ENCODE data around the gene PIK3C2A. TPM values are rescaled to one million over a fixed set of nuclear protein-coding genes. Genes with fewer than 3 reads are reported as not detected.

Gene PIK3C2A
- total RNA-seq, 1 experiment from 2014 or later, result 13.6 TPM

DNA sequence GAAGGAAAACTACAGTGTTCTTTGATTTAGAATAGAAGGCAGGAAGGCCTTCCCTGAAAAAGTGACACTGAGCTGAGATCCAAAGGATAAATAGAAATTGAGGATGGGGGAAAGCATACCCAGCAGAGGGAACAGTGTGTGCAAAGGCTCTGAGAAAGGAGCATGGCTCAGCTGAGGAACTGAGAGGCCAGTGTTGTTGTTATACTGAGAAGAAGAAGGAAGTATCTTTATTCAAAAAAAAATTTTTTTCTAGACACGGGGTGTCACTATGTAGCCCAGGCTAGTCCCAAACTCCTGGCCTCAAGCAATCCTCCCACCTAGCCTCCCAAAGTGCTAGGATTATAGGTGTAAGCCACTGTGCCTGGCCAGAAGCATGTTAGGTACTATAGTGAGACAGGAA is 3.5 kb upstream of the PIK3C2A start:
- no peak for DNase-seq (ENCODE audit: low read depth)

DNA sequence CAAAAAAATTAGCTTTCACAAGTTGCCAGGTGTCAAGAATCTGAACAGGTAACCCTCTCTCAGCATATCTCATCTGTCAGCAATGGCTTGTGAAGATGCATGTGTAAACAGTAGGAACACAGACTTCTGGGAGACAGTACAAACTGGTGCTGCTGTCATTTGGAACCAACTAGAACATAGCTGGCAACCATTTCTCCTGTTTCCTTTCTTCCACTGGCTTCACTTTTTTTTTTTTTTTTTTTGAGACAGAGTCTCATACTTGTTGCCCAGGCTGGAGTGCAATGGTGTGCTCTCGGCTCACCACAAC is 2.1 kb upstream of the PIK3C2A start:
- no peak for DNase-seq (ENCODE audit: low read depth)

DNA sequence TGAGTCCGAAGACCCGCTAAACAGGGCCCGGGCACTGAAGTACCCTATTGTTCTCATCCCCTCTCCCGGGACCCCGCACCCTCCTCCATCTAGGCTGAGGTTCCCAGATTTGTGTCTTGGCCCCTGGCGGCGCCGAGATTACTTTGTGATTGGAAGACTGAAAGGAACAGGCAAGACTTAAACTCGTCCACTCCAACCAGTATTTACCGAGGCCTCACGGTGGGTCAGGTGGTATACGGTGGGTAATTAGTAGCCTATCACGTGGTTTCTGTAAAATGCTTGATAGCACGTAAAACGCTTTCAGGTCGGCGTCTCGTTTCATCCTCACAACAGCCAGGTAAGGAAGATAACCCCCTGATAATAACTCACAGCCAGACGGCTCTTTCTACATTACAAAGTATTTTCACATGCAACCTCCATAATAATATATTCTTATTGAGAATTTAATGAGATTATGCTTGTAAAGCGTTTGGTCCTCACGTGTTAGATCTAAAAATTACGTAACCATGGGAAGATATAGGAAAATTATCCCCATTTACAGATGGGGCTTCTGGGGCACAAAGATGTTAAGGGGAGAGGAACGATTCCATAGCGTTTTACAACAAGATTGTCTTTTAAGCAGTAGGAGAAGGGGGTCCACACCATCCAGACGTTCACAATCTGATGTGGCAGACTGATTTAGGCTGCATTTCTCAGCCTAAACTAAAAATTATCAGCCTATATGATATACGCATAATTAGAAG is 642 bp upstream of the PIK3C2A start:
- DNase-seq (ENCODE audit: low read depth), result no peak

DNA sequence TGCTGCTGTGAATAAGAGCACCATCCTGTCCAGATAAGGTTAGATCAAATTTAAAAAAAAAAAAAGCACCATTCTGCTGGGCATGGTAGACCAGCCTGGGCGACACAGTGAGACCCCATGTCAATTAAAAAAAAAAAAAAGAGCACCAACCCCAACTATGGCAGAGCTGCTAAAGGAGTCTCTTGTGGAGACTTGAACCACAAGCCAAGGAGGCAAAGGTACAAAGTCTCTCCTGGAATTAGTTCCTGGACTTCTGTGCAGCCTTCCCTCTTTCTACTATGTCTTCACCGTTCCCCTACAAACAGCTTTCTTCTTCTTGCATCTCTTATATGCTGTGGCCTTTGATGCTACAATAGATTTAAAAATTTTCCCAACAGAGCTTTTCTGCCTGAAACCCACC is 1.3 kb downstream of the PIK3C2A start:
- DNase-seq (ENCODE audit: low read depth), result no peak

DNA sequence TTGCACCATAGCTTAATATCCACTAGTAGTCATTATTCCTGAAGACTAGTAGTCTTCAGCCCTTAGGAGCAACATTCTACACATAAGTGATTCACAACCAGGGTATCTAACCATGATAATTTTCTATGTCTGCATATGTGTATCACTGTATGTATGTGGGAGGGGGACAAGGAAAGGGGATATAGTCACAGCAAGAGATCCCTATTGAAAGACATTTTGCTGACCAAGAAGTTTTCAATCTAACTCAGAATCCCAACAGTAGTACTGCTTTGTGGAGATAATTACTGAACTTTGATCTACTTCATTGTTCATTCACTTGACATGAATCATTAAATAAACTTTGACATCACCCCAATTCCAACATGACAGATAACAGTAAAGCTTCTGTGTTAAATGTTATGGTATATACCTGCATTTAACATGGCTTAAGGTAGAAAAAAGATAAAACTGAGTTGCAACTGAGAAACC is 10.3 kb downstream of the PIK3C2A start:
- peak; percentile 61 for DNase-seq (ENCODE audit: low read depth)

DNA sequence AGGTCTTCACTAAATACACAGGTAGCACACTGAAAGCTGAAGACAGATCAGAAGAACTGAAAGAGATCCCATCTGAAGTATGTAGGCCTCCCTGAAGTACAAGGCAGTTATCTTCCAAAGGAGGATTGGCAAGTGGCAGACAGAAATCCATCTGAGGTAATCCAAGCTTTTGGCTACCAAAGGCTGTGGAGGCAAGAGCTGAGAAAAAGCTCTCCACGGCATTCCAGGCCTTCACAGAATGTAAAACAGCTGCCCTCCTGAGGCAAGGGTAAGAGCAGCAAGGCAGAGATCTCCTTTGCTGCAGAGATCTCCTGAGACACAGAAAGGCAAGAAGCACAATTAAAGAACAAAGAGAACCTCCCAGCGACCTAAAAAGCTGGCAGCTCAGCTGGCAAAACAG is 19.1 kb downstream of the PIK3C2A start:
- DNase-seq (ENCODE audit: low read depth), result no peak

DNA sequence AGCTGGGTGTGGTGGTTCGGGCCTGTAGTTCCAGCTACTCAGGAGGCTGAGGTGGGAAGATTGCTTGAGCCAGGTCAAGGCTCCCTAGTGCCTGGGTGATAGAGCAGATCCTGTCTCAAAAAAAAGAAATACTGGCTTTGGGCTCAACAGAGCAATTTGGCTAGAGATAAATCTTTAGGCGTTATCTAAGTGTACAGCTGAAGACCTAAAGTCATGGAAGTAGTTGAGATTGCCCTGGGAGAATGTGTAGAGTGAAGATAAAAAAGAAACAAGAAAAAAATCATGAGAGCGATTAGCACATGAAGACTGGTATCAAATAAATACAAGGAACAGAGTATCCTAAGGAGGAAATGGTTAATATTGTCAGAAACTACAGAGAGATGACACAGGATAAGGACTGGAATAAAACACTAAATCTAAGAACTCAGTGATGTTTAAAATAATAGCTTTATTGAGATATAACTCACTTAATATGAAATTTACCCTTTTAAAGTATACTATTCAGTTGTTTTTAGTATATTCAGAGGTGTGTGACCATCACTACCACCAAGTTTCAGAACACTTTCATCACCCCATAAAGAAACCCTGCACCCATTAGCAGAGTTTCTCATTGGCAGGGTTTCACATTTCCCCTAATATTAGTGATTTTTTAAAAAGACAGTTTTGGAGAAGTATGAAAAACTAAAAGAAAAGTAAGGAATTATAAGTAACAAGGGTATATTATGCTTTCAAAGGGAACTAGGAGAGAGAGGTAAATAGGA is 20.7 kb downstream of the PIK3C2A start:
- no peak for DNase-seq (ENCODE audit: low read depth)

DNA sequence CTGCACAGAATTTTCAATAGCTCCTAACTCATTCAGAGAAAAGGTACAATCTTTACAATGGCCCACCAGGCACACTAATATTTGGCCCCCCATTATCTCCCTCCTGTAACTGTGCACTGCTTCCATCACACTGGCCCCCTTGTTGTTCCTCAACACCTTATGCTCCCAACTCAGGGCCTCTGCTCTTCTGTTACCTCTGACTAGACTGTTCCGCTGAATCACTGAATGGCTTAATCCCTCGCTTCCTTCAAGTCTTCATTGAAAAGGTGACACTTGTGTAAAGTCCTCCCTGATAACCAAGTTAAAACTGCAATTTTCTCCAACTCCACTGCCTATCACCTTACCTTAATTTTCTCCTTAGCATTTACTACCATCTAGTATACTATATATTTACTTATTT is 21.8 kb downstream of the PIK3C2A start:
- DNase-seq (ENCODE audit: low read depth), result no peak

DNA sequence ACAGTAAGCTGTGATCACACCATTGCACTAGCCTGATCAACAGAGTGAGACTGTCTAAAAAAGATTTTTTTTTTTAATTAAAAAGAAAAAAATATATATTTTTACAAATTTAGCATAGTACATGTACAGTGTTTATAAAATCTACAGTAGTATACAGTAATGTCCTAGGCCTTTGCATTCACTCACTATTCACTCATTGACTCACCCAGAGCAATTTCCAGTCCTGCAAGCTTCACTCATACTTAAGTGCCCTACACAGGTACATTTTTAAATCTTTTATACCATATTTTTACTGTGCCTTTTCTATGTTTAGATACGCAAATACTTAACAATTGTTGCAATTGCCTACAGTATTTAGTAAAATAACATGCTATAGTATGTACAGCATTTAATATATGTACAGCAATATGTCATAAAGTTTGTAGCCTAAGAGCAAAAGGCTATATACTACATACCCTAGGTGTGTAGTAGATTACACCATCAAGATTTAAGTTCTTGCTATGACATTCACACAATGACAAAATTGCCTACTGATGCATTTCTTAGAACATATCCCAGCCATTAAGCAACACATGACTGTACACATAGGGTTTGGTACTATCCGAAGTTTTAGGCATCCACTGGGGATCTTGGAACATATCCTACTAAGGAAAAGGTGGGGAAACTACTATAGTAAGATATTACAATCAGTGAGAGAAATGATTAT is 22.8 kb downstream of the PIK3C2A start:
- no peak for DNase-seq (ENCODE audit: low read depth)

DNA sequence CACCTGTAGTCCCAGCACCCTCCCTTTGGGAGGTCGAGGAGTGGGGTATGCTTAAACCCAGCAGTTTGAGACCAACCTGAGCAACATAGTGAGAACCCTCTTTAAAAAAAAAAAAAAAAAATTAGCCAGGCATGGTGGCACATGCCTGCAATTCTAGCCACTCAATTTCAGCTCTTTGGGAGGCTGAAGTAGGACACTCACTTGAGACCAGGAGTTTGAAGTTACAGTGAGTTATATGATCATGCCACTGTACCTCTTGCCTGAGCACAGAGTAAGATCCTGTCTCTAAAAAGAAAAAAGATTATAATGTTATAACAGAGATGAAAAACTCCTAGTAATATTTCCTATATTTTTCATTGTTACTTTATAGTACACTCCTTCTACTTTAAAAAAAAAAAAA is 23.9 kb downstream of the PIK3C2A start:
- DNase-seq (ENCODE audit: low read depth), result no peak

DNA sequence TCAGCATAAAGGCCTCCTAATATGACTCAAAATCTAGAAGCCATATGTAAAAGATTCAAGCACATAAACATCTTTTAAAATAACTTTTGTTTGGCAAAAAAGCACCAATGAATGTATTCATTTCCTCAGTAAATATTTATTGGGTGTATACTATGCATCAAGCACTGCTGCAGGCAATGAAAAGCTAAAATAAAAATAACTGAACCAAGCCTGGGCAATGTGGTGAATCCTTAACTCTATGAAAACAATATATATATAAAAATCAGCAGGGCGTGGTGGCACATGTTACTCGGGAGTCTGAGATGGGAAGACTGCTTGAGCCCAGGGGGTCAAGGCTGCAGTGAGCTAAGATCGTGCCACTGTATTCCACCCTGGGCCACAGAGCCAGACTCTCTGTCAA is 27.8 kb downstream of the PIK3C2A start:
- DNase-seq (ENCODE audit: low read depth), result no peak

DNA sequence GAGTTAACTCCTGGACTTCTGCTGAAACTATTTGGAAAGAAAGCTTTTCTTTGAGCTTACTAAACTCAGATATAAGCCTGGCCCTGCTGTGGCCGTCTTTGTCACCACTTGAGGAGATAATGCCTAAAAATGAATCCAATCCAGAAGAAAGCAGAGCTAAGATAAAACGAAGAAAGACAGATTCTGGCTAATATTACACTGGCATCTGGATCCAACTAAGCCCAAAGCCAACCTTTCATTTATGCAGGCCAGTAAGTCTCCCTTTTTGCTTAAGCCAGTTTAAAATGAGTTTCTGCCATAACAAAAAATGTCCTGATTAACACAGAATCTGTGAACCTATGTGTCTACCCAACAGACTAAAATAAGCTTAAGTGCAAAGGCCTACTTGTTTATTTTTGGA is 34.5 kb downstream of the PIK3C2A start:
- no peak for DNase-seq (ENCODE audit: low read depth)

DNA sequence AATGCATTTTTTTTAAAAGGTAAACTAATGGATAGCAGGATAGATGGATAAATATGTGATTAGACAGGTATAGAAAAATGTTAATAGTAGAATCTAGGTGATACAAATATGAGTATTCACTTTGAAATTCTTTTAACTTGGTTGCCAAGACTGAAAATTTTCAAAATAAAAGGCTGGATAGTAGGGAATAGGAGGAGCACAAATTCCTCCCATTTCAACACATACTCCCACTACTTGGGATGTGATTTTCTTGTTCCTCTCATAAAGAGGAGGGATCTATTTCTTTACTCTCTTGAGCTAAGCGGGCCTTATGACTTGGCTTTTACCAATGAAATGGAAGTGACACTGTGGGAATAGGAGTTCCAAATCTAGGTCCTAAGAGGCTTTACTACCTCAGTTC is 35.9 kb downstream of the PIK3C2A start:
- no peak for DNase-seq (ENCODE audit: low read depth)

DNA sequence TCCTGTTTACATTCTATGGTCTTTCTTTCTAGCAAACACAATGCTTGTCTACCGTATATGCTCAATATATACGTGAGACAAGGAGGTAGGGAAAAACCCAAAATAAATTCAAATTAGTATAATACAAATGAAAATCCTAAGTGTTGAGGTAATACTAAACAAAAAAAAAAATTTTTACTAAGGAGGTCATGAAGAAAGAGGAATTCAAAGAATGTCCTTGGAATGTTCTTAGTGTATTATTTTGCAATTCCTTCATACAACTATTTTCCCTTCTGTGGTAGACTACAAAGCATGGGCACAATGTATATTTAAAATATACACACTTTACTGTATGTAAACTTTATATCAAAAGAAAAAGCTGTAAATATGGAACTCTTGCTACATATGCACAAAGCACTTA is 36.4 kb downstream of the PIK3C2A start:
- no peak for DNase-seq (ENCODE audit: low read depth)

DNA sequence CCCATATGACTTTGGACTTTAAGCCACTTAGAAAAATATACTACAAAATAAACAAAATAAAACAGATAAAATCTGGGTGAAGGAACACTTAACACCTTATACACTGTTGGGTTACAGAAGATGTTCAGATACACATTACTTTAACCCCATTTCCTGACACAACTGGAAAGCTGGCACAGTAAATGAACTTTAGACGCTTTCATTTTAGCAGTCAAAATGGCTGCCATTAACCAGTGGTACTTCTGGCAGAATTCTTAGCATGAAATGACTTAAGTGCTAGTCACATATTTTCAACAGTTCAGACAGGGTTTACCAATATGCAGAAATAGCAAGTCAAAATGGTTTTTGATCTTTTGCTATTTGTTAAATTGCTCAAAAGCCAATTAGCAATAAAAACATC is 37.9 kb downstream of the PIK3C2A start:
- no peak for DNase-seq (ENCODE audit: low read depth)

DNA sequence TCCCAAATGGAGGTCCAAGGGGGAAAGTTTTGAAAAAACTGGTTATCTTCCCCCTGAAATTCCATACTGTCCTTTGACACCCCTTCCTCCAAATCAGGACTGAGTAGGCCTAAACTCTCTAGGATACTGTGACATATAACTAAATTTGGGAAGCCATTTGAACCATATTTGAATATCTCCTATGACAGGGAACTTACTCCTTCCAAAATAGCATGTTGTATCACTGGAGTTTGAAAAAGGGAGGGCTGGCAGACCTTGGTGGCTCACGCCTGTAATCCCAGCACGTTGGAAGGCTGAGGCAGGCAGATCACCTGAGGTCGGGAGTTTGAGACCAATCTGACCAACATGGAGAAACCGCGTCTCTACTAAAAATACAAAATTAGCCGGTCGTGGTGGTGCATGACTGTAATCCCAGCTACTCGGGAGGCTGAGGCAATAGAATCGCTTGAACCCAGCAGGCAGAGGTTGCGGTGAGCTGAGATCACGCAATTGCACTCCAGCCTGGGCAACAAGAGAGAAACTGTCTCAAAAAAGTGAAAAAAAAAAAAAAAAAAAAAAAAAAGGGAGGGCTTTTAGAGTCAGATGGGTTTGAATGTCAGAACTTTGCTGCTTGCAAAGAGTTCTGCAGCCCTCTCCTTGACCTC is 42.4 kb downstream of the PIK3C2A start:
- no peak for DNase-seq (ENCODE audit: low read depth)

DNA sequence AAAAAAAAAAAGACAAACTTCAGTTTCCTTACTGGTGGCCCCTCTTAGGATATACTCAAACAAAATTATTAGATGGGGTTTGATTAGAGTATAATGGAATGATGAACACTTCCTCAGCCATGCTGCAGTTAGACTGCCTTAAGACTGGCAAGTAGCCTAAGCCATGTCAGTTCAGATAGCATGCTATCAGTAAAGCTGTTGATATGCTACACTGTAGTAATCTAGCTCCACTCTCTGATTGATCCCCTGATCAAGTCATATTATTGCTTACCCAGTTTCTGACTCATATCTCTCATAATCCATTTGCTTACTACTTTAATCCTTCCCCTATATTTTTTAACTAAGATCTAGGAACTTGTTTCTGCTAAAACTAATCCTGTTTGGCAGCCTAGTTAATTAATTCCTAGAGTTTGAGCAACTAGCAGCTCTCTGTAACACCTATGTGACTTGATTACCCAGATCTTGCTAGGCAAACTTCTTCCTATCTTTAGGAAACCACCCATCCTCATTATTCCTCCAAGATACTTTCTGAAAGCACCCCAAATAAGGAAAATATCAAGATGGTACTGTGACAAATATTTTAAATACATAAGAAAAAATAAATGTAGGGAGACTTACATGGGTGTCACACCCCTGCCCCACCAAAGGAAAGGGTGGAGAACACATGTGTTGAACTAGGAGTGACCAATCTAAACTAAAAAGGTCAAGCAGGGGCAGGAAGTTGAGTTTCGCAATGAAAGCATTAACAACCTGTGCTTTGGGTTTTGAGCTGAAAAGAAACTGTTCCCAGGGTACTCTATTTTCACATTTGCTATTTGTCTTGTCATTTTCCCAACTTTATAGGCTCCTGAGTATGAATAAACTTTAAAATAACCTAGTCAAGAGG is 43.2 kb downstream of the PIK3C2A start:
- peak; percentile 24 for DNase-seq (ENCODE audit: low read depth)

DNA sequence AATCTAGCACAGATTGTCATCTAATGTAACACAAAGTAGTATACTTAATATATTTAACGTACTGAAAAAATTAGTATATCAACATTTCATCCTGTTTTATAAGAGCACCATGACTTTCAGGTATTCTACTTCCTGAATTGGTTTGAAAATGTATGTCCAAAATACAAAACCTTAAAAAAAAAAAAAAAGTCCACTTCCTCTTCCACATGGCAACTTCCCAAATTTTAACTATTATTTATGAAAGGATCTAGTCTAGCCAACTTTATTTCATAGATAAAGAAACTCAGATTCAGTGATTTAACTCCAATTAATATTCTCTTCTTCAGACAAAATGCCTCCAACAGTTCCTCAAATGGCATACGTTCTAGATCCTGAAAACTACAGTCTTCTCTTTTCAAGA is 44.0 kb downstream of the PIK3C2A start:
- no peak for DNase-seq (ENCODE audit: low read depth)

DNA sequence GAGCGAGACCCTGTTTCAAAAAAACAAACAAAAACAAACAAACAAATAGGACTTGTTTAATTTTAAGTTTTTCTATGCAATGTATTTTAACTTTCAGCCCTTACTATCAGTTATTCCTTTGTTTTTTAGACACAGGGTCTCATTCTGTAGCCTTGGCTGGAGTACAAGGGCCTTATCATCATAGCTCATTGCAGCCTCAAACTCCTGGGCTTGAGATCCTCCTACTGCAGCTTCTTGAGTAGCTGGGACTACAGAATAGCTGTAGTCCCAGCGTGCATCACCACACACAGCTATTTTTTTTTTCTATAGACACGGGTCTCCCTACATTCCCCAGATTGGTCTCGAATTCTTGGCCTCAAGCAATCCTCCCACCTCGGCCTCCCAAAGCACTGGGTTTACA is 44.5 kb downstream of the PIK3C2A start:
- DNase-seq (ENCODE audit: low read depth), result no peak

DNA sequence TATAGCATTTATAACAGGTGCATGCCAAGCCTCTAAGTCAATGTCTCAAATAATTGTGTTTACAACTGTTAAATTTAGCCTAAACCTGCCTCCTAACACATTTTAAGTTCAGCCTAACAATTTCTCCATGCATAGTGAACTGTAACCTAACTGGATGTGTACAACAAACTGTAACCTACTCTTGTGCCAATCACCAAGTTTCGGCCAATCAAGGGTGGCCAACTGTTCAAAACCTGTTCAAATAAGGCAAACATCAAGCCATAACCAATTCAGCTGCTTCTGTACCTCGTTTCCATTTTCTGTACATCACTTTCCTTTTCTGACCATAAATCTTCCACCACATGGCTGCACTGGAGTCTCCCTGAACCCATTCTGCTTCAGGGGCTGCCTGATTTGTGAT is 45.4 kb downstream of the PIK3C2A start:
- DNase-seq (ENCODE audit: low read depth), result no peak

DNA sequence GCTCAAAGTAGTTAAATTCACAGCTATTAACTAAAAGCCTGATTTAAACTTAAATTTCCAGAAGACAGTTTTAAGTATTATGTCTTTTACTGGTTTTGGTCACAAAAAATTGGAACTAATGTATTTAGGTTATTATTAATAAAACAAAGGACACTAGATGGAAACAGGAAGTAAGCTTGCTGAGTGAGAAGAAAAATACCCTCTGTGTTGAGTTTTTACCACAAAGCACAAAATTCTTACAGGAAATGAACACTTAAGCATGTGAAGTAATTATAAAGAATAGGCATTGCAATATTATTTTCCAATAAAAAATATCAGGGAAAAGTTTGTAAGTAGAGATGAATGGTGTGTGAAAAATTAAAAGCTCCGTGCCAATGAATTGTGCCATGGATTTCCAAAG is 46.3 kb downstream of the PIK3C2A start:
- DNase-seq (ENCODE audit: low read depth), result no peak

Measured in HT1080 (cell line).